ENCODE results near the gene CFH. TPM values are rescaled to one million over a fixed set of nuclear protein-coding genes. Genes with fewer than 3 reads are reported as not detected.

Gene CFH
- polyA plus RNA-seq, 1 donor from 2014 or later, result not detected

GRCh38 chr1:196650403-196650802, 1.4 kb upstream of the CFH start:
- TF ChIP-seq RAD21 (conservative IDR thresholded peaks at IDR 0.05) (no peak), EZH2 (IDR thresholded peaks at IDR 0.05; ENCODE audit: borderline replicate concordance, insufficient read depth, low read length, poor library complexity, severe bottlenecking) (no peak), CTCF (IDR thresholded peaks at IDR 0.05; ENCODE audit: poor library complexity, severe bottlenecking) (no peak), MXI1 (conservative IDR thresholded peaks at IDR 0.05; ENCODE audit: poor library complexity, severe bottlenecking) (no peak), SMC3 (conservative IDR thresholded peaks at IDR 0.05; ENCODE audit: poor library complexity) (no peak), POLR2AphosphoS5 (IDR thresholded peaks at IDR 0.05) (no peak), EP300 (conservative IDR thresholded peaks at IDR 0.05; ENCODE audit: poor library complexity, severe bottlenecking) (no peak), REST (IDR thresholded peaks at IDR 0.05; ENCODE audit: borderline replicate concordance) (no peak), TAF1 (IDR thresholded peaks at IDR 0.05; ENCODE audit: low read depth) (no peak)
- no peaks in the 10 kb centered on the region for H3F3A ChIP-seq (ENCODE audit: insufficient read depth, low read length, poor library complexity, severe bottlenecking)
- no peak overlapping the region for H2AFZ ChIP-seq (ENCODE audit: low read depth, low read length)
- no peaks in the 10 kb centered on the region for H3K36me3 ChIP-seq (ENCODE audit: insufficient read depth, low read length)
- H4K20me1 ChIP-seq (ENCODE audit: insufficient read depth), result no peaks in the 10 kb centered on the region
- H3K27me3 ChIP-seq (ENCODE audit: insufficient read depth, low read depth, low read length), result no peaks in the 10 kb centered on the region
- H3K4me3 ChIP-seq (ENCODE audit: low read length), result no peak overlapping the region
- no peaks in the 10 kb centered on the region for H3K9me2 ChIP-seq (ENCODE audit: insufficient read depth, low read length)
- H3K9ac ChIP-seq (ENCODE audit: low read length), result no peak overlapping the region
- H3K27ac ChIP-seq (ENCODE audit: low read length), result no peak overlapping the region
- H3K4me2 ChIP-seq (ENCODE audit: low read length), result no peak overlapping the region
- H3K79me2 ChIP-seq (replicated peaks; ENCODE audit: insufficient read depth, low read length), result no peaks in the 10 kb centered on the region
- H3K9me3 ChIP-seq (ENCODE audit: low read length), result no peaks in the 10 kb centered on the region

GRCh38 chr1:196651079-196651478, 764 bp upstream of the CFH start:
- Histone ChIP-seq H3K27me3 (ENCODE audit: insufficient read depth, low read depth, low read length) (no peaks in the 10 kb centered on the region), H3K79me2 (replicated peaks; ENCODE audit: insufficient read depth, low read length) (no peaks in the 10 kb centered on the region), H4K20me1 (ENCODE audit: insufficient read depth) (no peaks in the 10 kb centered on the region), H3K9me3 (ENCODE audit: low read length) (no peaks in the 10 kb centered on the region), H3K4me3 (ENCODE audit: low read length) (no peak overlapping the region), H3K9me2 (ENCODE audit: insufficient read depth, low read length) (no peaks in the 10 kb centered on the region), H3F3A (ENCODE audit: insufficient read depth, low read length, poor library complexity, severe bottlenecking) (no peaks in the 10 kb centered on the region), H3K36me3 (ENCODE audit: insufficient read depth, low read length) (no peaks in the 10 kb centered on the region), H3K9ac (ENCODE audit: low read length) (no peak overlapping the region), H3K27ac (ENCODE audit: low read length) (no peak overlapping the region), H3K4me2 (ENCODE audit: low read length) (no peak overlapping the region), H2AFZ (ENCODE audit: low read depth, low read length) (no peak overlapping the region)
- TF ChIP-seq EP300 (conservative IDR thresholded peaks at IDR 0.05; ENCODE audit: poor library complexity, severe bottlenecking), result no peak
- TF ChIP-seq TAF1 (IDR thresholded peaks at IDR 0.05; ENCODE audit: low read depth), result no peak
- TF ChIP-seq SMC3 (conservative IDR thresholded peaks at IDR 0.05; ENCODE audit: poor library complexity), result no peak
- no peak for TF ChIP-seq CTCF (IDR thresholded peaks at IDR 0.05; ENCODE audit: poor library complexity, severe bottlenecking)

Data from neural cell (in vitro differentiated cells).